OCI-M1 (cell line): Measurements from ENCODE around the gene IL1RAPL2.
"Not testable (repeated sequence)": the region's sequence is repeated elsewhere in the genome, so short reads cannot be mapped to it uniquely, and the experiment has no call there.

Experiments
- DNase-seq: peaks from one replicate; lab custom pipeline; 2025; lab: John Stamatoyannopoulos, UW

The IL1RAPL2 gene

GRCh38 chrX:104670051-104670450 lies 104.1 kb downstream of the IL1RAPL2 start:
- DNase-seq = no peak

- DNase-seq = not testable (repeated sequence)
Measured at GRCh38 chrX:104677517-104677916, 111.5 kb downstream of the IL1RAPL2 start.

- peak; percentile 2 for DNase-seq
Measured at GRCh38 chrX:104679175-104679574, 113.2 kb downstream of the IL1RAPL2 start.

- no peak for DNase-seq
Measured at GRCh38 chrX:104681214-104681613, 115.2 kb downstream of the IL1RAPL2 start.

GRCh38 chrX:104684077-104684476 lies 118.1 kb downstream of the IL1RAPL2 start:
- DNase-seq = no peak

- no peak for DNase-seq
Measured at GRCh38 chrX:104695593-104695992, 129.6 kb downstream of the IL1RAPL2 start.

- DNase-seq = no peak
Measured at GRCh38 chrX:104696667-104697066, 130.7 kb downstream of the IL1RAPL2 start.

GRCh38 chrX:104697294-104697693 lies 131.3 kb downstream of the IL1RAPL2 start:
- DNase-seq = no peak

- DNase-seq = no peak
Measured at GRCh38 chrX:104707042-104707441, 141.0 kb downstream of the IL1RAPL2 start.

GRCh38 chrX:104707572-104707971 lies 141.6 kb downstream of the IL1RAPL2 start:
- no peak for DNase-seq

- no peak for DNase-seq
Measured at GRCh38 chrX:104712515-104712914, 146.5 kb downstream of the IL1RAPL2 start.

GRCh38 chrX:104721854-104722253 lies 155.9 kb downstream of the IL1RAPL2 start:
- DNase-seq = no peak

- DNase-seq = no peak
Measured at GRCh38 chrX:104728456-104728855, 162.5 kb downstream of the IL1RAPL2 start.

GRCh38 chrX:104742355-104742754 lies 176.4 kb downstream of the IL1RAPL2 start:
- DNase-seq = no peak

GRCh38 chrX:104745152-104745551 lies 179.2 kb downstream of the IL1RAPL2 start:
- no peak for DNase-seq

GRCh38 chrX:104749951-104750610 lies 184.1 kb downstream of the IL1RAPL2 start:
- no peak for DNase-seq

GRCh38 chrX:104762641-104763040 lies 196.6 kb downstream of the IL1RAPL2 start:
- no peak for DNase-seq

GRCh38 chrX:104789784-104790183 lies 223.8 kb downstream of the IL1RAPL2 start:
- no peak for DNase-seq

- no peak for DNase-seq
Measured at GRCh38 chrX:104795804-104796203, 229.8 kb downstream of the IL1RAPL2 start.

GRCh38 chrX:104803219-104803618 lies 237.2 kb downstream of the IL1RAPL2 start:
- no peak for DNase-seq

GRCh38 chrX:104806346-104806745 lies 240.3 kb downstream of the IL1RAPL2 start:
- DNase-seq = no peak

GRCh38 chrX:104833401-104833800 lies 267.4 kb downstream of the IL1RAPL2 start:
- no peak for DNase-seq

GRCh38 chrX:104842646-104843045 lies 276.6 kb downstream of the IL1RAPL2 start:
- no peak for DNase-seq

GRCh38 chrX:104852241-104852640 lies 286.2 kb downstream of the IL1RAPL2 start:
- no peak for DNase-seq
